ENCODE results near the gene NRN1L. TPM values are rescaled to one million over a fixed set of nuclear protein-coding genes. Genes with fewer than 3 reads are reported as not detected.

Gene NRN1L
- total and polyA plus RNA-seq, 2 of the 4 experiments (the other 2 are of a cell fraction) = 0.27 TPM; not detected in 1

DNA sequence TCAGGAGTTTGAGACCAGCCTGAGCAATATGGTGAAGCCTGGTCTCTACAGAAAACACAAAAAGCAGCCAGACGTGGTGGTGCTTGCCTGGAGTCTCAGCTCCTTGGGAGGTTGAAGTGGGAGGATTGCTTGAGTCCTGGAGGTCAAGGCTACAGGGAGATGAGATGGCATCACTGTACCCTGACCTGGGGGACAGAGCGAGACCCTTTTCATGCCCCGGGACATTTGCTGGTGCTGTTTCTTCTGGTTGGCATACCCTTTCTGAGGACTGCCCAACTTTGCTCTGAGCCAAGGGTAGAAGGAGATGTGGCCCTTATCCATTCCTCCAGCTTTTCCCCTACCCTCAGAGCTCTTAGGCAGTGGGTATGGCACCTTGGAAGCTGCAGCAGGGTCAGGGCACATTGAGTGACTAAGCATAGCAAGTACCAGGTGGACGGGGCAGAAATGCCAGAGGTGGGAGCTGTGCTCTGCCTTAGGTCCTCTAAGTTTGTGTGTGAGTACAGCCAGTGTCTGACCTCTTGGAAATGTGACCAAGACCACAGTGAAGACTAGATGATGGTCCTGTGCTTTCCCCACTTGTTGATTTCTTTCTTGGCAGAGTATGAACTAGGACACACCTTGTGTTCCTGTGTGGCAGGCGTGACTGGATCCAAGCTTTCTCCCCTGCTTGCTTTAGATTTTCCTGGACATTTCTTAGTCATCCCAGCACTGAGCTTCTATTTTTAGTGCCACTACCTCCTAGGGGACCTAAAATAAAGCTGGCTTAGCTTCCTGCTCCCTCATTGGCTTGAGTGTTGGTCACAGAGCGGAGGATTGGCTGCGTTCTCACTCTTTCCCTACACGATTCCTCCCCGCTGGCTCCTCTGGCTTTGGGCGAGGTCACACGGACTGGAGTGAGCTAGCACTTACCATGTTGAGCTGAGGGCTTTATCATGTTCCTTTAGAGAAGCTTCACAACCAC lies 21.8 kb upstream of the NRN1L start:
- H2BK5ac ChIP-seq (ENCODE audit: low read depth, low read length, poor library complexity, severe bottlenecking) = peak overlapping the region; percentile 4
- intact Hi-C loops (cut with micrococcal nuclease) (no loop called here), dilution Hi-C loops (cut with HindIII; ENCODE audit: low sequenced_read_pairs, unreplicated experiment) (no loop called here), in situ Hi-C loops (cut with MboI; ENCODE audit: low sequenced_read_pairs) (no loop called here)
- 92% methylated on average over 4 of the region's 11 CpGs; no CpG with 5 or more reads in 1 of the 2 experiments for WGBS, 2 experiments (ENCODE audit: extremely low coverage in 2 of 2, insufficient read length in 1 of 2)
- H4K20me1 ChIP-seq (ENCODE audit: insufficient read depth, low read length) = peaks cover 82% of the 10 kb centered on the region
- TF ChIP-seq RAD21 (IDR thresholded peaks at IDR 0.05; ENCODE audit: low read length) = no peak
- no peak for TF ChIP-seq ELK1 (IDR thresholded peaks at IDR 0.05; ENCODE audit: borderline replicate concordance, low read depth, low read length)
- TF ChIP-seq MXI1 (IDR thresholded peaks at IDR 0.05; ENCODE audit: borderline replicate concordance, low read depth, low read length) = no peak
- no peak for TF ChIP-seq RFX5 (IDR thresholded peaks at IDR 0.05; ENCODE audit: low read depth, low read length)
- TF ChIP-seq, protein P1, sequence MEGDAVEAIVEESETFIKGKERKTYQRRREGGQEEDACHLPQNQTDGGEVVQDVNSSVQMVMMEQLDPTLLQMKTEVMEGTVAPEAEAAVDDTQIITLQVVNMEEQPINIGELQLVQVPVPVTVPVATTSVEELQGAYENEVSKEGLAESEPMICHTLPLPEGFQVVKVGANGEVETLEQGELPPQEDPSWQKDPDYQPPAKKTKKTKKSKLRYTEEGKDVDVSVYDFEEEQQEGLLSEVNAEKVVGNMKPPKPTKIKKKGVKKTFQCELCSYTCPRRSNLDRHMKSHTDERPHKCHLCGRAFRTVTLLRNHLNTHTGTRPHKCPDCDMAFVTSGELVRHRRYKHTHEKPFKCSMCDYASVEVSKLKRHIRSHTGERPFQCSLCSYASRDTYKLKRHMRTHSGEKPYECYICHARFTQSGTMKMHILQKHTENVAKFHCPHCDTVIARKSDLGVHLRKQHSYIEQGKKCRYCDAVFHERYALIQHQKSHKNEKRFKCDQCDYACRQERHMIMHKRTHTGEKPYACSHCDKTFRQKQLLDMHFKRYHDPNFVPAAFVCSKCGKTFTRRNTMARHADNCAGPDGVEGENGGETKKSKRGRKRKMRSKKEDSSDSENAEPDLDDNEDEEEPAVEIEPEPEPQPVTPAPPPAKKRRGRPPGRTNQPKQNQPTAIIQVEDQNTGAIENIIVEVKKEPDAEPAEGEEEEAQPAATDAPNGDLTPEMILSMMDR (conservative IDR thresholded peaks at IDR 0.05; ENCODE audit: low read depth, low read length) = no peak
- no peak for TF ChIP-seq MAZ (IDR thresholded peaks at IDR 0.05; ENCODE audit: borderline replicate concordance, low read depth, low read length)
- TF ChIP-seq BHLHE40 (IDR thresholded peaks at IDR 0.05; ENCODE audit: low read depth, low read length) = no peak
- no peak for TF ChIP-seq CHD1 (IDR thresholded peaks at IDR 0.05; ENCODE audit: low read depth, low read length)
- no peak for TF ChIP-seq CEBPB (IDR thresholded peaks at IDR 0.05; ENCODE audit: low read depth, low read length)
- H3K4me2 ChIP-seq (ENCODE audit: low read depth, low read length) = no peak overlapping the region
- POLR2A ChIA-PET (ENCODE audit: unreplicated experiment) = no interaction called here
- H2BK20ac ChIP-seq (ENCODE audit: low read depth, low read length) = no peak overlapping the region
- no peak overlapping the region for H2AFZ ChIP-seq (replicated peaks; ENCODE audit: low read length, poor library complexity)
- peaks cover 55 to 73% of the 10 kb centered on the region in 2 experiments for H3K79me1 ChIP-seq (ENCODE audit: low read depth in 1 of 2, low read length in 2 of 2)
- no peak overlapping the region for H4K91ac ChIP-seq (ENCODE audit: insufficient read depth, low read depth, low read length)
- peaks cover 20% of the 10 kb centered on the region for H3K4me1 ChIP-seq (ENCODE audit: control insufficient read depth, insufficient read depth, low read length)
- H3K27me3 ChIP-seq (ENCODE audit: control insufficient read depth, insufficient read depth, low read length) = no peaks in the 10 kb centered on the region
- H2AK5ac ChIP-seq (ENCODE audit: low read depth, low read length) = peak overlapping the region; percentile 68
- peak overlapping the region in 1 of 2 experiments; percentile 16; a peak in 1 of 4 replicates for H4K8ac ChIP-seq (ENCODE audit: low read depth in 2 of 2, low read length in 2 of 2)
- CTCF ChIA-PET = interaction anchor here (1.2 to 1.8 kb wide), 2 partner anchors 20 to 46 kb away, joined by 3 to 5 read pairs; no protein-coding TSS in a partner anchor
- peak overlapping the region; percentile 84 for H3K23ac ChIP-seq (ENCODE audit: low read depth, low read length)
- ATAC-seq (ENCODE audit: low read depth) (peak; percentile 46), DNase-seq (peak; percentile 45)
- BruUV-seq (replicated peaks) = no TSS peak
- no peaks in the 10 kb centered on the region for H3K9me3 ChIP-seq (ENCODE audit: control insufficient read depth, insufficient read depth, low read length)
- peaks cover 57% of the 10 kb centered on the region for H3K9me1 ChIP-seq (ENCODE audit: insufficient read depth, low read length)
- peak overlapping the region; percentile 58; the same call in 1 of the 2 replicates for H3K4ac ChIP-seq (ENCODE audit: low read depth, low read length)
- no peak overlapping the region for H3K27ac ChIP-seq (ENCODE audit: insufficient read depth, low read length)
- peak overlapping the region; percentile 37 for H3K14ac ChIP-seq (replicated peaks; ENCODE audit: low read depth, low read length)
- no peak overlapping the region for H4K5ac ChIP-seq (ENCODE audit: low read depth, low read length)
- no peak overlapping the region for H3K4me3 ChIP-seq (ENCODE audit: insufficient read depth, low read depth, low read length)
- no peak overlapping the region for H3K18ac ChIP-seq (ENCODE audit: low read depth, low read length)
- H3K36me3 ChIP-seq (ENCODE audit: control insufficient read depth, insufficient read depth, low read length) = peaks cover 26% of the 10 kb centered on the region
- no peak overlapping the region for H2BK15ac ChIP-seq (ENCODE audit: low read depth, low read length)
- peak overlapping the region; percentile 42 for H2AK9ac ChIP-seq (replicated peaks; ENCODE audit: low read depth, low read length, poor library complexity)
- no peak overlapping the region for H3K9ac ChIP-seq (ENCODE audit: low read depth, low read length)
- no peak overlapping the region for H2BK120ac ChIP-seq (ENCODE audit: low read depth, low read length)
- H3K56ac ChIP-seq (ENCODE audit: extremely low read depth, insufficient read depth, low read length) = no peak overlapping the region
